Inflammatory macrophage (primary cell): Measurements from ENCODE around the gene MMRN1.

ENCODE experiments used
- DNase-seq, 2 donors: peaks; one replicate each; pipeline ENCODE4 v3.0.0-alpha.2; 2020 to 2022
- total RNA-seq, 18 experiments: gene quantifications; one replicate each; lab custom pipeline; 2026; ENCODE audit warnings: mixed read lengths in 6 of 18, inconsistent platforms in 2 of 18; lab: John Stamatoyannopoulos, UW

Gene MMRN1
- total RNA-seq, result 0 to 0.12 (median 0) reads per million in 18 experiments

- peak; percentile 51 to 76 for DNase-seq
Observed at GRCh38 chr4:89894649-89895550, at the start of gene MMRN1. Gene MMRN1 (plus strand): TSS chr4:89894854. CDS start chr4:89894972, 118 bp downstream.

- no peak for DNase-seq
Observed at GRCh38 chr4:89847571-89848325, 46.9 kb upstream of the MMRN1 start.

GRCh38 chr4:89855236-89855635, 39.4 kb upstream of the MMRN1 start:
- no peak for DNase-seq

GRCh38 chr4:89860971-89861370, 33.7 kb upstream of the MMRN1 start:
- DNase-seq, result no peak

GRCh38 chr4:89863533-89863932, 31.1 kb upstream of the MMRN1 start:
- no peak for DNase-seq

GRCh38 chr4:89868276-89868675, 26.4 kb upstream of the MMRN1 start:
- DNase-seq, result no peak

GRCh38 chr4:89868999-89869589, 25.6 kb upstream of the MMRN1 start:
- DNase-seq, result peak in 1 of 2 donors; percentile 7

GRCh38 chr4:89871211-89871610, 23.4 kb upstream of the MMRN1 start:
- DNase-seq, result no peak

GRCh38 chr4:89876548-89876947, 18.1 kb upstream of the MMRN1 start:
- no peak for DNase-seq

- DNase-seq, result peak; percentile 9 to 45
Observed at GRCh38 chr4:89878611-89879010, 16.0 kb upstream of the MMRN1 start.

- DNase-seq, result no peak
Observed at GRCh38 chr4:89879215-89879614, 15.4 kb upstream of the MMRN1 start.

- DNase-seq, result peak; percentile 57 to 77
Observed at GRCh38 chr4:89889289-89889688, 5.4 kb upstream of the MMRN1 start.

- DNase-seq, result no peak
Observed at GRCh38 chr4:89897867-89898266, 3.2 kb downstream of the MMRN1 start.

- no peak for DNase-seq
Observed at GRCh38 chr4:89898304-89898716, 3.7 kb downstream of the MMRN1 start.

- DNase-seq, result no peak
Observed at GRCh38 chr4:89899152-89899551, 4.5 kb downstream of the MMRN1 start.

GRCh38 chr4:89899854-89900253, 5.2 kb downstream of the MMRN1 start:
- no peak for DNase-seq

GRCh38 chr4:89901808-89902431, 7.3 kb downstream of the MMRN1 start:
- peak; percentile 65 to 68 for DNase-seq

GRCh38 chr4:89904524-89904923, 9.9 kb downstream of the MMRN1 start:
- DNase-seq, result no peak

- no peak for DNase-seq
Observed at GRCh38 chr4:89906316-89906715, 11.7 kb downstream of the MMRN1 start.

GRCh38 chr4:89906777-89907521, 12.3 kb downstream of the MMRN1 start:
- DNase-seq, result no peak

GRCh38 chr4:89909889-89910288, 15.2 kb downstream of the MMRN1 start:
- no peak for DNase-seq

GRCh38 chr4:89913623-89914022, 19.0 kb downstream of the MMRN1 start:
- no peak for DNase-seq
